Lower leg skin (tissue), 4 donors: Measurements from ENCODE around the gene ART4. TPM values are rescaled to one million over a fixed set of nuclear protein-coding genes. Genes with fewer than 3 reads are reported as not detected.

Experiments
- DNase-seq, 2 donors: peaks; one replicate each; pipeline ENCODE4 v3.0.0-alpha.2; 2019; ENCODE audit warnings: low spot score in 2 of 2
- H3K4me3 ChIP-seq: fragments of 200-600 bp; sonication (generic); 2 replicates; pipeline ENCODE4 v1.5.1; 2017; ENCODE audit warnings: mild to moderate bottlenecking, low read depth; ENCODE audit not compliant: poor library complexity, severe bottlenecking
- POLR2A ChIP-seq, 2 donors: fragments of 450-650 bp; IDR thresholded peaks; one replicate each; pipeline ENCODE4 v1.6.1; 2016 to 2017; ENCODE audit warnings: antibody characterized with exemption in 2 of 2, mild to moderate bottlenecking in 1 of 2, moderate library complexity in 1 of 2
- WGBS, 2 donors: methylation state at CpG; one replicate each; pipeline ENCODE4 v1.1.5; 2018; 5-methylcytosine and 5-hydroxymethylcytosine counted together
- intact Hi-C: fragments of 100-400 bp; cut with DNase I; formaldehyde crosslinking; loops from one replicate; pipeline ENCODE4 v1.15.0; 2023; ENCODE audit warnings: low total_unique reads
- total RNA-seq, 4 donors: library from RNA; depleted of rRNA; stranded (reverse); fragments of >200 nt; gene quantifications; one replicate each; pipeline ENCODE4 v1.1.0, GENCODE V29; 2016
- TF ChIP-seq, protein P1 (sequence below), 3 donors: fragments of 450-650 bp; IDR thresholded peaks; one replicate each; pipeline ENCODE4 v1.5.1; 2016; ENCODE audit warnings: antibody characterized with exemption in 3 of 3, mild to moderate bottlenecking in 3 of 3, moderate library complexity in 2 of 3

The ART4 gene
- total RNA-seq, 4 donors from 2014 or later, result 0.17 to 0.42 (median 0.17) TPM; not detected in 1

DNA sequence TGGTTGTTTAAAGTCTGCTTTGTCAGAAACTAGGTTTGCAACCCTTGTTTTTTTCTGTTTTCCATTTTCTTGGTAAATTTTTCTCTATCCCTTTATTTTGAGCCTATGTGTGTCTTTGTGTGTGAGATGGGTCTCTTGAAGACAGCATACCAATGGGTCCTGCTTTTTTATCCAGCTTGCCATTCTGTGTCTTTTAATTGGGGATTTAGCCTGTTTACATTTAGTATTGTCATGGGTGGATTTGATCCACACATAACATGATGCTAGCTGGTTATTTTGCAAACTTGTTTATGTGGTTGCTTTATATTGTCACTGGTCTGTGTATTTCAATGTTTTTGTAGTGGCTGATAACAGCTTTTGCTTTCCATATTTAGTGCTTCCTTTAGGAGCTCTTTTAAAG lies 17.2 kb upstream of the ART4 start:
- H3K4me3 ChIP-seq, result no peak overlapping the region
- TF ChIP-seq POLR2A (IDR thresholded peaks at IDR 0.05), result no peak
- TF ChIP-seq, protein P1, sequence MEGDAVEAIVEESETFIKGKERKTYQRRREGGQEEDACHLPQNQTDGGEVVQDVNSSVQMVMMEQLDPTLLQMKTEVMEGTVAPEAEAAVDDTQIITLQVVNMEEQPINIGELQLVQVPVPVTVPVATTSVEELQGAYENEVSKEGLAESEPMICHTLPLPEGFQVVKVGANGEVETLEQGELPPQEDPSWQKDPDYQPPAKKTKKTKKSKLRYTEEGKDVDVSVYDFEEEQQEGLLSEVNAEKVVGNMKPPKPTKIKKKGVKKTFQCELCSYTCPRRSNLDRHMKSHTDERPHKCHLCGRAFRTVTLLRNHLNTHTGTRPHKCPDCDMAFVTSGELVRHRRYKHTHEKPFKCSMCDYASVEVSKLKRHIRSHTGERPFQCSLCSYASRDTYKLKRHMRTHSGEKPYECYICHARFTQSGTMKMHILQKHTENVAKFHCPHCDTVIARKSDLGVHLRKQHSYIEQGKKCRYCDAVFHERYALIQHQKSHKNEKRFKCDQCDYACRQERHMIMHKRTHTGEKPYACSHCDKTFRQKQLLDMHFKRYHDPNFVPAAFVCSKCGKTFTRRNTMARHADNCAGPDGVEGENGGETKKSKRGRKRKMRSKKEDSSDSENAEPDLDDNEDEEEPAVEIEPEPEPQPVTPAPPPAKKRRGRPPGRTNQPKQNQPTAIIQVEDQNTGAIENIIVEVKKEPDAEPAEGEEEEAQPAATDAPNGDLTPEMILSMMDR (IDR thresholded peaks at IDR 0.05), result no peak
- intact Hi-C loops, result no loop called here
- no peak for DNase-seq

DNA sequence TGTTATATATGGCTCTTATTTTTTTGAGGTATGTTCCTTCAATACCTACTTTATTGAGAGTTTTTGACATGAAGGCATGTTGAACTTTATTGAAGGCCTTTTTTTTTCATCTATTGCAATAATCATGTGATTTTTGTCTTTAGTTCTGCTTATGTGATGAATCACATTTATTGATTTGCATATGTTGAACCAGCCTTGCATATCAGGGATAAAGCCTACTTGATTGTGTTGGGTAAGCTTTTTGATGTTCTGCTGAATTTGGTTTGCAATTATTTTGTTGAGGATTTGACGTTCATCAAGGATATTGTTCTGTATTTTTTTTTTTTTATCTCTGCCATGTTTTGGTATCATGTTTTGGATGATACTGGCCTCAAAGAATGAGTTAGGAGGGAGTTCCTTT lies 15.2 kb upstream of the ART4 start:
- intact Hi-C loops, result no loop called here
- WGBS, 2 donors, result 86 to 94% methylated on average over 1 of the region's 1 CpG

DNA sequence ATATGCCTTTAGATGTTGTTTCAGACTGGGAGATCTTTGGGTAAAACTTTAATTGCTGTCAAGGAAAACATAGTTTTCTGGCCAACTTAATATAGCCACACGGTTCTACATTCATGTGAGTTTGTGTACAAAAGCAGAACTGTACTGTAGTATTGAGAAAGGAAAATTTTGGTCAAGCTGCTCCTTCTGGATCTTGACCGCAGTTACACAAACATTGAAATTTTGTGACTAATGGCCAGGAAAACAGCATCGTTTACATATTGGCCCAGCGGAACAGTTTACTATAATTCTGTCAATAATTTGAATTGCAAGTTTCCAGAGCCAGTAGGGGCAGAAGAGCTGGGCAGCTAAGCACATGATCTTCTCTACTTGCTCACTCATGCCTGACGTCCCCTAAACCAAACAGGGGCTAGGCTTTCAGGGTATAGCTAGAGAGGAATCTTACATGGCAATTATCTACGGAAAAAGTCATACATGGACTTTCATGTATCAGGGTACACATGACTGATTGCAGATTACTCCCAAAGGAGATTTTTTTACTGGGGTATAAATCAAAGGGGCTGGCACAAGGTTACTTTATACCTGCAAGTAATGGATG lies 11.4 kb upstream of the ART4 start:
- DNase-seq, result no peak
- intact Hi-C loops, result no loop called here
- TF ChIP-seq POLR2A (IDR thresholded peaks at IDR 0.05), result no peak
- TF ChIP-seq, protein P1 (IDR thresholded peaks at IDR 0.05), result no peak
- WGBS, 2 donors, result 52 to 57% methylated on average over 6 of the region's 6 CpGs
- H3K4me3 ChIP-seq, result no peak overlapping the region

More for the DNA sequence above, 15.2 kb upstream of the ART4 start:
- TF ChIP-seq POLR2A (IDR thresholded peaks at IDR 0.05), result no peak
- TF ChIP-seq, protein P1 (IDR thresholded peaks at IDR 0.05), result no peak
- no peak for DNase-seq
- no peak overlapping the region for H3K4me3 ChIP-seq

DNA sequence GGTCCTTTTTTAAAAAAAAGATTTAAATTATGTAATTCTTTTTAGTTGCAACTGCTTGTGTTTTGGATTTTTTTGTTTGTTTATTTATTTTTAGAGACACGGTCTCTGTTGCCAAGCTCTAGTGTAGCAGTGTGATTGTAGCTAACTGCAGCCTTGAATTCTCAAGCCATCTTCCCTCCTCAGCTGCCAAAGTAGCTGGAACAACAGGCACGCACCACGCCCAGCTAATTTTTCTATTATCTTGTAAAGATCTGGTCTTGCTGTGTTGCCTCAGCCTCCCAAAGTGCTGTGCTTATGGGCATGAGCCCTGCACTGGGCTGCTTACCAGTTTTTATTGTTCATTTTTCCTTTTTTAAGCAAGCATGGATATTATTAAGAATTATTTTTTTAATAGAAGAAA lies 10.6 kb upstream of the ART4 start:
- no peak overlapping the region for H3K4me3 ChIP-seq
- 21 to 24% methylated on average over 3 of the region's 3 CpGs for WGBS, 2 donors
- peak; percentile 43 to 85 for DNase-seq
- TF ChIP-seq, protein P1 (IDR thresholded peaks at IDR 0.05), result no peak
- TF ChIP-seq POLR2A (IDR thresholded peaks at IDR 0.05), result no peak
- intact Hi-C loops, result no loop called here

DNA sequence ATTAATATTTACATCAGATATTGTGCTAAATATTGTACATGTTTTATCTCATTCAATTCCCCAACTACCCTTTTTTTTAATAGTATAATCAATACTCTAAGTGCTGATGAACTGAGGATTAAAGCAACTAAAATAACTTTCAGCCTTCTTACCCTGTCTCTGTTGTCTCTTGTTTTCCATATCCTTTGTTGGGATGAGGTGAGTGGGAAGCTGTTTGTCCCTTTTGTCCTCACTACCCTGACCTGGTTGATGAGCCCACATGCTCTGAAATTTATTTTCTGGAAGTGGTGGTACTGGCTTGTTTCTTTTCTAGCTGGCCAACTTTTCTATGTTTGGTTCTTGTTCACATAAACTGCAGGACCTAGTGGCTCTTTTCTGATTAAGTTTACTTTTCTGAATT lies 9.6 kb upstream of the ART4 start:
- no peak overlapping the region for H3K4me3 ChIP-seq
- intact Hi-C loops, result no loop called here
- no peak for DNase-seq
- TF ChIP-seq, protein P1 (IDR thresholded peaks at IDR 0.05), result no peak
- no peak for TF ChIP-seq POLR2A (IDR thresholded peaks at IDR 0.05)
